Measurements from ENCODE around the gene TMPO. TPM values are rescaled to one million over a fixed set of nuclear protein-coding genes. Genes with fewer than 3 reads are reported as not detected.

TMPO gene
- polyA plus RNA-seq, 1 of the 3 experiments (the other 2 are of a cell fraction) = 20.8 TPM

GRCh38 chr12:98530068-98530467 is 14.7 kb downstream of the TMPO start:
- TF ChIP-seq ELF1 (IDR thresholded peaks at IDR 0.05) (no peak), ZBTB33 (IDR thresholded peaks at IDR 0.05; ENCODE audit: borderline replicate concordance, low read depth) (no peak), MEF2A (IDR thresholded peaks at IDR 0.05; ENCODE audit: borderline replicate concordance, low read depth) (no peak), POLR2AphosphoS5 (IDR thresholded peaks at IDR 0.05; ENCODE audit: low read depth, low read length) (no peak), SMC3 (IDR thresholded peaks at IDR 0.05; ENCODE audit: low read depth, low read length) (no peak), NFIC (IDR thresholded peaks at IDR 0.05; ENCODE audit: borderline replicate concordance) (no peak), FOXJ3 (CRISPR knock-in tag; IDR thresholded peaks at IDR 0.05) (no peak), CHD2 (IDR thresholded peaks at IDR 0.05; ENCODE audit: low read length, partially characterized antibody) (no peak), GATA2 (CRISPR knock-in tag; IDR thresholded peaks at IDR 0.05) (no peak), YY1 (IDR thresholded peaks at IDR 0.05; ENCODE audit: low read depth) (no peak), FOXM1 (IDR thresholded peaks at IDR 0.05; ENCODE audit: low read depth) (no peak)
- Histone ChIP-seq H3K27me3 (ENCODE audit: insufficient read depth) (no peaks in the 10 kb centered on the region), H3K4me1 (ENCODE audit: control insufficient read depth in 1 of 2, insufficient read depth in 2 of 2, low read depth in 1 of 2, low read length in 1 of 2) (peaks cover 0 to 3% of the 10 kb centered on the region in 2 experiments; a peak in 1 of 4 replicates), H4K20me1 (ENCODE audit: insufficient read depth) (peaks cover 23% of the 10 kb centered on the region; the same call in 1 of the 2 replicates), H3K4me3 (ENCODE audit: low read depth in 2 of 2, low read length in 1 of 2) (no peak overlapping the region), H2AFZ (ENCODE audit: low read depth) (no peak overlapping the region), H3K79me2 (ENCODE audit: insufficient read depth) (peaks cover 96% of the 10 kb centered on the region), H3F3A (replicated peaks; ENCODE audit: insufficient read depth) (peaks cover 8% of the 10 kb centered on the region), H3K9me2 (no peaks in the 10 kb centered on the region), H3K4me2 (no peak overlapping the region), H3K9ac (no peak overlapping the region), H3K36me3 (replicated peaks in 1 of 2; ENCODE audit: control insufficient read depth in 1 of 2, insufficient read depth in 2 of 2, low read length in 1 of 2) (peaks cover 36 to 46% of the 10 kb centered on the region in 2 experiments), H3K27ac (ENCODE audit: low read depth in 2 of 2, low read length in 1 of 2) (no peak overlapping the region), H3K9me3 (no peaks in the 10 kb centered on the region)
- WGBS (ENCODE audit: low lambda C conversion rate) = 90% methylated on average over 1 of the region's 1 CpG
- POLR2A ChIA-PET = no interaction called here
- DNase-seq = no peak
- CTCF ChIA-PET = interaction anchor here (0.5 to 0.6 kb wide), 2 partner anchors 14 to 467 kb away, joined by 3 to 4 read pairs; no protein-coding TSS in a partner anchor

GRCh38 chr12:98532687-98533304 is 17.4 kb downstream of the TMPO start:
- Histone ChIP-seq H3K27ac (ENCODE audit: low read depth in 2 of 2, low read length in 1 of 2) (no peak overlapping the region), H4K20me1 (ENCODE audit: insufficient read depth) (peaks cover 12% of the 10 kb centered on the region; the same call in 1 of the 2 replicates), H3K4me2 (no peak overlapping the region), H3K9ac (no peak overlapping the region), H3K27me3 (ENCODE audit: insufficient read depth) (no peaks in the 10 kb centered on the region), H3K4me3 (ENCODE audit: low read depth in 2 of 2, low read length in 1 of 2) (no peak overlapping the region), H3F3A (replicated peaks; ENCODE audit: insufficient read depth) (peaks cover 4% of the 10 kb centered on the region), H2AFZ (ENCODE audit: low read depth) (no peak overlapping the region), H3K4me1 (ENCODE audit: control insufficient read depth in 1 of 2, insufficient read depth in 2 of 2, low read depth in 1 of 2, low read length in 1 of 2) (peaks cover 0 to 3% of the 10 kb centered on the region in 2 experiments; a peak in 1 of 4 replicates), H3K79me2 (ENCODE audit: insufficient read depth) (peaks cover 95% of the 10 kb centered on the region), H3K9me3 (no peaks in the 10 kb centered on the region), H3K9me2 (no peaks in the 10 kb centered on the region), H3K36me3 (replicated peaks in 1 of 2; ENCODE audit: control insufficient read depth in 1 of 2, insufficient read depth in 2 of 2, low read length in 1 of 2) (peaks cover 54 to 57% of the 10 kb centered on the region in 2 experiments)
- TF ChIP-seq SIN3A (IDR thresholded peaks at IDR 0.05; ENCODE audit: borderline replicate concordance, low read depth, low read length) (no peak), CTCF (IDR thresholded peaks at IDR 0.05) (peak; percentile 70), POLR2AphosphoS5 (IDR thresholded peaks at IDR 0.05; ENCODE audit: low read depth, low read length) (no peak), TEAD4 (IDR thresholded peaks at IDR 0.05; ENCODE audit: borderline replicate concordance, insufficient read depth) (no peak), GABPA (IDR thresholded peaks at IDR 0.05; ENCODE audit: low read depth) (no peak), CHD2 (IDR thresholded peaks at IDR 0.05; ENCODE audit: low read length, partially characterized antibody) (no peak), RXRA (IDR thresholded peaks at IDR 0.05; ENCODE audit: borderline replicate concordance, low read depth) (no peak), NRF1 (IDR thresholded peaks at IDR 0.05; ENCODE audit: low read depth, low read length) (no peak), SMC3 (IDR thresholded peaks at IDR 0.05; ENCODE audit: low read depth, low read length) (peak; percentile 11; the same call in 1 of the 2 replicates), RAD21 (IDR thresholded peaks at IDR 0.05; ENCODE audit: low read length) (peak; percentile 16; the same call in 1 of the 2 replicates), FOSL2 (IDR thresholded peaks at IDR 0.05; ENCODE audit: borderline replicate concordance, low read depth) (no peak), FOXJ3 (CRISPR knock-in tag; IDR thresholded peaks at IDR 0.05) (no peak), ELF1 (IDR thresholded peaks at IDR 0.05) (no peak)
- DNase-seq = peak; percentile 29
- WGBS (ENCODE audit: low lambda C conversion rate) = 76% methylated on average over 4 of the region's 4 CpGs
- ChIA-PET CTCF (interaction anchor here (0.5 to 2.8 kb wide), 19 partner anchors 10 to 115 kb away, joined by 3 to 11 read pairs (median 4); partner anchors contain the start of gene SLC25A3), POLR2A (no interaction called here)
